RKO (cell line): ENCODE data around the gene BCDIN3D.
"Not testable (repeated sequence)": the region's sequence is repeated elsewhere in the genome, so short reads cannot be mapped to it uniquely, and the experiment has no call there.

Experiments used
- DNase-seq: peaks from one replicate; pipeline ENCODE4 v3.0.0-alpha.2; 2016; ENCODE audit warnings: low spot score

BCDIN3D gene

DNA sequence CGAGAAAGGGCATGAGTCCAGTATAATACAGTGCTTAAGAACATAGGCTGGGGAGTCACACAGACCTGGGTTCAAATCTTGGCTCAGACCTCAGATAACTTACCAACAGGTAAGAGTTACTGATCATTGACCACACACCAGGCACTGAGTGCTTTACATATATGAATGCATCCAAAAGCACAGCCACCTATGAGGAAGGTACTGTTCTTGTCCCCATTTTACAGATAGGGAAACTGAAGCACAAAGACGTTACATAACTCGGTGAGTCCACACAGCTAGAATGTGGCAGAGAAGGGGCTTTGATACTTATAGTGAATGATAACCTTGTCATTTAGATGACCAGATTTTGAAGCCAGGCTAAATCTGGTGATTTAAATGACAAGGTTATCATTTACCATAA, 33.2 kb upstream of the BCDIN3D start:
- no peak for DNase-seq

DNA sequence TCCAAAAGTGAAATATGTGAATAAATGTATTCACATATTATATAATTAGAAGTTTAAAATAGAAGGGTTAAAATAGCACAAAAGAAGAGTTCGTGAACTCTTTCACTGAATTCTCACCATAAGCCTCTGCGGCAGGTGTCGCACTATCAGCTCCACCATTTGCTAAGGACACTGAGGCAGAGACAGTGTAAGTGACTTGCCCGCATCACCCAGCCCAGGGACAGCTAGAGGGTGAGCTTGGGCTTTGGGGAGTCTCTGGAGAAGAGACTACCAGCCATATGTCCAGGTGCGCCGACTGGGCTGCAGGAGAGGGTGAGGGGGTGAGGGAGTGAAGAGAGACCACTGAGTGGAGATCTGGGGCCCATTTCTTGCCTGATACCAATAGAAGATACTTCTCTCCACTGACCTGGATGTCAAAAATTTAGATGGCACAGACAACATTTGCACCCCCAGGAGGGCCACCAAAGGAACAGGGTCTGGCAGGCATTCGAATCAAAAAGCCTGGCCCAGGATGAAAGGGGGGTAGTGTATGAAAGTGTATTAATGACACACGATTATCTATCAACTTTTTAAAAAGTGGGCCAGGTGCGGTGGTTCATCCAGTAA, 32.3 kb upstream of the BCDIN3D start:
- no peak for DNase-seq

DNA sequence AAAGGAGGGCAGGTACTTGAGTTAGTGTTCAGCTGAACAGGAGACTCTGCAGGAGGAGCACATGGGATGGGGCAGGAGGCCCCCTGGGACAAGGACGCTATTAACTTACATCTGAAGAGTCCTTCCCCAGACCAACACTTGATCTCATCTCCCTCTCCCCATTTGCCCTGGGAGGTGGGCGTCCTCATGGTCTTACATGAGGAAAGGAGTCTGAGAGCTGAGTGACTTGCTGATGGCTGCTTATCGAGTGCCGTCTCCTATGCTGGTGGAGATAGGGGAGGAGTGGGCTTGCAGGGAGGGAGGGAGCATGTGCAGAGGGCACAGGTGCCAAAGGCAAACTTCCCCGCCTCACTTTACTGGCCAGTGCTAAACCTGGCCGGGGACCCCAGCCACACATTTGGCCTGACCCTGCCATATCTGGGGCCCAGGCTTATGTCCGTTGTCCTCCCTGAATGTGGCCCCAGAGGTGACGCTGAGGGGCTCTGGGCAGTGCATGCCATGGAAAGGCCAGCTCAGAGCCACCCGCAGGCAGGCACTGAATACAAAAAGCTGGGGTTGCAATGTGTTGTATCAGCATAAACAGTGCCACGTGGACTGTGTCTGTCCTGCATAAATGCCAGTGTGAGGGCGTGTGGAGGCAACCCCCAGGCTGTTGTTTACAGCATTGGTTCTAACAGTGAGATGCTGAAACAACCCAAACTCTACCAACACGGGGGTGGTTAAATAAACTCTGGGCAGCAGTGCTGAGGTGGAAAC, 31.4 kb upstream of the BCDIN3D start:
- no peak for DNase-seq

DNA sequence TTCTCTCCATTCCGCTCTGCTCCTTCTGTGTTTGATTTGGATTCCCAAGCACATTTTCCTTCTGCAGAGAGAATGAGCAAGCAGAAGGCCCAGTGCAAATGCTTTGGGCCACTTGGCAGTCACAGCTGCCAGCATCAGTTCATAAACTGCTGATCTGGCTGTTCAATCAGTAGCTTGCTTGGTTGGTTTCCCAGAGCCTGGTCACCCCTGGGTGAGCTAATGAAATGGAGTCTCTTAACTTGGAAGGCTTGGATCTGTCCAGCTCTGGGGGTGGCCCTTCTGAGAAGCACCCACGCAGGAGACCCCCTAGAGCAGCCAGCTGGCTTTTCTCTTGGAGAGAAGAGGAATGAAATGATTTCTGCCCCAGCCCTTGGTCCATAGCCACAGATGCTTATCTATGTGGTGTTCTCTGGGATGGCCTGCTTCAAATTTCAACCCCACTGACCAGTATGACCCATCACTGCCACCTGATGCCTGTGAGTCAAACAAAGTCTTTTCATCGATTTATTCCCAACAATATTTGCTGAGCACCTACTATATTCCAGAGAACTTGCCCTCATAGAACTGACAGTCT, 30.5 kb upstream of the BCDIN3D start:
- no peak for DNase-seq

DNA sequence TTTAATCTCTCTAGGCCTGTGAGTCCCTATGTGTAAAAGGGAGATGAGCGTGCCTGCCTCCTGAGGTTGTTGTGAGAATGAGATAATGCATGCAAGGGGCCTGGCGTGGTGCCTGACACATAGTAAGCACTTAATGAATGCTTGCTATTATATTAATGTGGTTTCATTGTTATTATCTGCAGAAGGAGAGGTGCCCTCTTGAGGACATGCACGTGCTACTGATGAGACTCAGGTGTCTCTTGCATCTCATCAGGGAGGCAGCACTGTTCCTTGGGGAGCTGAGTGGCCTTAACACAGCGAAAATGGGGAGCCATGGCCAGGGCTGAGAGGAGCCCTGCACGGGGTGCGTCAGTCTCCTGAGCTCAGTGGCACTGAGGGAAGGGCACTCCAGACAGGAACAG, 29.9 kb upstream of the BCDIN3D start:
- no peak for DNase-seq

DNA sequence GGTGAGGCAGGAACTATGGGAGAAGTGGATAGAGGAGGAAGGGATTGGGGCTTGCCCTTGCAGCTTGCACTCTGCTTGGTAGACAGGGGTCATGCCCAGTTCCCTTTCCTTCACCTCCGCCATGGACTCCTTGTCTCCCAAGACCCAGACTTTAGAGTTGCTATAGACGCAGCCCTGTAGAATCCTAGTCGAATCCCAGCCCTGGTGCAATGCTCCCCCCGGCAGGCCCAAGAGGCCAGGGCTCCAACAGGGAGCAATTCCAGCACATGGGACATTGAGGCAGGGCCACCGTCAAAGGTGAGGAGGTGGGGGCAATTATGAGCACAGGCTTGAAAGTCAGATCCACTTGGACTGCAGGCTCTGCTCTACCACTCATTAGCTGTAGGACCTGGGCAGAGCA, 29.5 kb upstream of the BCDIN3D start:
- no peak for DNase-seq

DNA sequence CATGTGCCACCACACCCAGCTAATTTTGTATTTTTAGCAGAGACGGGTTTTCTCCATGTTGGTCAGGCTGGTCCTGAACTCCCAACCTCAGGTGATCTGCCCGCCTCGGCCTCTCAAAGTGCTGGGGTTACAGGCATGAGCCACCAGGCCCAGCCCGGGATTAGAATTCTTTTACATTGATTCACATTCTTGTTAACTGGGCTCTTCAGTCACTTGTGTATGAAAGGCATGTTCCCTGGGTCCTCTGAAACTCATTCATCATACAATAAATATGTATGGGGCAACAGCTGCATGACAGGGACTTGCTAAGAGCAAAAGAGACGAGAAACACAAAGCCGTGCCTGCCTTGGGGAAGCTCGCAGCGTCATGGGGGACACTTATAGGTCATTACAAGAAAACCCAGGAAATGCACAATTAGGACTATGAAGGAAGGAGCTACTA, 28.9 kb upstream of the BCDIN3D start:
- not testable (repeated sequence) for DNase-seq

DNA sequence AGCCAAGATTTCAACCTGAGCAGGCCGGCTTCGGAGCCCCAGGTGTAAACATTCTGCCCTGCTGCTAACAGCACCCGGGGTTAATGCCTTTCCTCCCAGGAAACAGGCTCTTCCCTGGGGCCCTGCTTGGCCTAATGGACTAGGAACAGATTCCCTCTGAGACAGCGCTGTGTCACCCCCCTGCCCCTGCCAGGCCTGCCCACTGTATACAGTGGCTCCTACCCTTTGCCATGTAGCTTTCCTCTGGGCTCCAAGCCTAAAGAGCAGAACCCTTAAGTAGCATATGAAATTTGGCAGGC, 28.3 kb upstream of the BCDIN3D start:
- DNase-seq, result no peak

DNA sequence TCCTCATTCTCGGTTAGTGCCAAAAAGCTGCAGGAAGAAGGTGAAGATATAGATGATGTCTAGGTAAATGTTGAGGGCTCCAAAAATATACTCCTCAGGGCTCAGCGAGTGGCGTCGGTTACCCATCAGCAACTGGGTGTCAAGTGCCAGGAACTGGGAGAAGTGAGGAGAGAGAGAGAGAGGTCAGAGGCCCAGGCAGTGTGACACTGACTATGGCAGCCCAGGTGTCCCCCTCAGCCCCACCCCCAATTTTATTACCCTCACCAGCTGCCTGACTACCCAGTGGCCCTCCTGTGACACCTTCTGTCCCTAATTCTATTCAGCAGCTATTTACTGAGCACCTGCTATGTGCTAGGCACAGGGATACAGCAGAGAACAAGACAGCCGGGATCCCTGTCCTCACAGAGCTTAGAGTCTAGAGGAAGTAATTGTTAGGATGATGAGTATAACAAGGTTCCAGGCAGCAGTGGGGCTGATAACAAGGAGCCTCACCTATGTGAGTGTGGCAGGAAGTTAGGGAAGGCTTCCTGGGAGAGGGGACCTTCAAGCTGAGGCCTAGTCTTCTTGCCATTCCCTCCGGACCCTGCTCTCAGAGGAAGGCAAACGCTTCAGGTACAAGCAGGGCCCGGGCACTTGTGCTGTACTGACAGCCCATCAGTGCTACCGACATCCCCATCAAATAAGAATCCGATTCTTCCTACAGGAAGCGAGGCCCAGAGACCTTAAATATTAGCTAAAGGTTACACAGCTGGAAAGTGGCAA, 27.8 kb upstream of the BCDIN3D start:
- no peak for DNase-seq

DNA sequence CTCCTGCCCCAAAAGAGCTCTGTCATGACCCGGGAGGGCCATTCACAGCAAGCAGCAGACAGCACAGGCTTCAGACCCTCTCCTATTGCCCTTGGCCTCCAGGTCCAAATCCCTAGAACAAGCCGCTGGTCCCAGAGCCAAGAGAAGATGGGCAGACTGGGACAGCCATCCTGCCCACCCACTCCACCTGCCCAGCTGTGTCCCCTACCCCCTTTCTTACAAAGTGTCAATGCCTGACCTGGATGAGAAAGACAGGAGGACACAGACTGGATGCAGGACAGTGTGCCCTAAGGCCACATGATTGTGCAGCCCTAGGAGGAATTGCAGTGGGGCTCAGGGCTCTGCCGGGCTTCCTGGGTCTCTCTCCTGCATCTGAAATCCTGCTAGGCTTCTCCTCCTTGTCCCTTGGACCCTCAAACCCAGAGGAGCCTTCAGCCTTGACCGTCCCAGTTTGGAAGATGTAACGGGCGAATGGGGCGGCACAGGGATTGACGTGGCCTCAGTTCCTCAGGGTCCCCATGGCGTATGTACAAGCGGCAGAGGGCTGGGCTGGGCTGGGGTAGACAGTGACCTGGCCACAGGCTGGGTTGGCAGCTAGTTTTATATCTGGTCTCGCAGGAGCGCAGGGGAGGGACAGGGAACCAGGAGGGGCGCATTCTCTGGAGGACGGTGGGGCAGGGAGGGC, 27.1 kb upstream of the BCDIN3D start:
- DNase-seq, result no peak

DNA sequence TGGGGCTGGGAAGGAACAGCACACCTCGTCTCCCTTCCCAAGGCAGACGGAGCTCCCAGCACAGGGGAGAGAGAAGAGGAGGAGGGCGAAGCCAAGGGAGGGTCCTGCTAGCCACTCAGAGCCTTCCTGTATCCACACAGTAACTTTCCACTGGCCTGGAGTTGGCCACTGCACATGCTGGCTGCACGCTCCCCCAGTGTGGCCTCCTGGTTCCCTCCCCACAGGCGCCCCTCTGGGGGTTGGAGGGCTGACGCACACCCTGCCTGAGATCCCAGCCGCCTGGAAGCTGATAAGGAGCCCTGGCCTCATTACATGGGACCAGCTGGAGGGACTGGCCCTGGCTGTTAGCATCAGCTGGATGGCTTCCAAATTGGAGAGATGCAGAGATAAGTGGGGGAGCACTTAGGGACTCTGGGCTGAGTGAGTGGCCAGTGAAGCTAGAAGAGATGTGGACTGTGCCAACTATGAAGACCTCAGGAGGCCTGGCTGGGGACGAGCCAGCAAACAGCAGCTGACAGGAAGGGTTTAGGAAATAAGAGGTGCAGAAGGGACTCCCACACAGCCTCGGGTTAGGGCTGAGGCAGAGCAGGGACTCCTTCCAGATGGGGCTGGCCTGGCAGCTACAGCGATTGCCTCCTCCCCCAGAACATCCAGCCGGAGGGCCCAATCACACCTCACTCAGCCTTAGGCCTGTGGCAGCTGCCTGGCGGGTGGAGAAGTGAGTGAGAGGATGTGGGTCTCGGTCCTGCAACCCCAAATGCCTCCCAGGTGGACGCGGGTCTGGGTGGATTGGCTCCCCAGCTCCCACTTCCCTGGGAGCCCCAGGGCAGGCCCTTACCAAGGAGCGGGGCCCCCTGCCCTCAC, 26.3 kb upstream of the BCDIN3D start:
- no peak for DNase-seq

DNA sequence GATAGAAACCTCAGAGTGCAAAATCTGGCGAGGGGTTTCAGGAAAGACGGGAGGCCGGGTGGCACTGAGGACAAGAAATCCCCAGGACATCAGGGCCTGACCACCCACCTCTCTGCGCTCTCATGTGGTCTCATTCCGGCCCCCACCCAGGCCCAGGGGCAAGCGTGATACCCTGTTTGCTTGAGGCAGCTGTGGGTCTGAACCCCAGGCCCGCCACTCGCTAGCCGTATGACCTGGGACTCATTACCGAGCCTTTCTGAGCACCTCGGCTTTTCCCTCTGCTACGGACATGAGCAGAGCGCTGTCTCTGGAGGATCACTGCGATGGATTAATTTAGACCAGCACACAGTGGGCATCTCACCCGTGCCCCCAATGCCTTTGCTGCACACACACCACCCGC, 25.5 kb upstream of the BCDIN3D start:
- DNase-seq, result no peak

DNA sequence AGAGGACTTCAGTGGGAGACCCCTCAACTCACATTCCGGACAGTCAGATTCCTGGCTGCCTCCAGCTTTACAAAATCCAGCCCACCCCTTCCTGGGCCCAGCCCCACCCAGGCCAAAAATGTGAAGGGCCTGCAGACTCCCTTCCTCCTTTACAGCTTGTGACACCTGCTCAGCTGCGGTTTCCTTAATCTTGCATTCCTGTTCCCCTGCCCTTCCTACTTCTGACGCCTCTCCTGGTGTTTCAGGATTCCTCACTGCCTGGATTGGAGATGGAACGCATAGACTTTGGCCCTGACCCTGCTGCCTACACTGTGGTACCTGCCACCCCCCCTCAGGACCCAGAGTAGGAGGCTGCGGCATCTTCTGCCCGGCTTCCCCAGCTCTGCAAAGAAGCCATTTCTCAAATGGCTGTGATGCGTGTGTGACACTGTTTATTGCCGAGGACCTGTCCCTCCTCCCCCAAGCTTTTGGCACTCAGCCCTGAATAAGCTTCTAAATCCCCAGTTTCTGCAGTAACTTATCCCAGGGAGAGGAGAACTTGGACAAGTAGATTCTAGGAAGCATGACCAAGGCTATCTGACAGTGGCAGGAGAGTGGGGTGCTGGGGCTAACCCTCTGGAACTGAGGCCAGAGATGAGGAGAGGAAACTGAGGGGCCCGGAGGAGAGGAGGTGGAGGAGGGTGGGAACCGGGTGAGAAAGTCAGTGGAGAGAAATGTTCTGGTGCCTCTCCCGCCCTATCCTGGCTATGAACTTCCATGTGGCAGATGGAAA, 24.9 kb upstream of the BCDIN3D start:
- no peak for DNase-seq

DNA sequence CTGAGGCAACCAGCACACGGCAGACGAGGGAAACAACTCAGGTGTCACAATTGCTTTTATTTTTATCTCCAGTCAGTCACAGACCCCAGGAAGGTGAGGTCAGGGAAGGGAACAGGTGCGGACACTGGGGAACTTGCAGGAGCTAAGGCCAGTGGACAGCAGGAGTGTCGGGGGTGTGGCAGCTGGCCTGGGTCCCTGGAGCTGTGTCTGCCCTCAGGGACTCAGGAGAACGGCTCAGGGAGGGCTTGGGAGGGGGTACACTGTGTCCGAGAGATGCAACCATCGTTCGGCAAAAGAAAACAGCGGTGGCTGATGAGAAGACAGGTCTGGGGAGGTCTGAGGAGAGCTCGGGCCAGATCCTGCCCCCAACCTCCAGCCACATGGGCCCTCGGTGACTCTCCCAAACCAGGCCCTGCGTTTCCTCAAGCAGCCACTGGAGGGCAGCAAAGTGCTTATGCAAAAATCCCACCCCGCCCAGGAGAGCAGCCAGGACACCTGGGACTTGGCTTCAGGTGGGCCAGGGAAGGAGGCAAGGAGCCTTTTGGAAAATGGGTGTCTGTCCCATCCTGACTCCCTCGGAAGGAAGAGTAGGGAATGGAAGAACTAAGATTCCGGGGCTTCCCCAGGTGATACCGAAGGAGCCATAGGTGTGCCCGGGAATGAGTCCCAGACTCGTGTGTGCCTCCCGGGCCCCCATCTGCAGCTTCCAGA, 24.1 kb upstream of the BCDIN3D start:
- peak; percentile 55 for DNase-seq

DNA sequence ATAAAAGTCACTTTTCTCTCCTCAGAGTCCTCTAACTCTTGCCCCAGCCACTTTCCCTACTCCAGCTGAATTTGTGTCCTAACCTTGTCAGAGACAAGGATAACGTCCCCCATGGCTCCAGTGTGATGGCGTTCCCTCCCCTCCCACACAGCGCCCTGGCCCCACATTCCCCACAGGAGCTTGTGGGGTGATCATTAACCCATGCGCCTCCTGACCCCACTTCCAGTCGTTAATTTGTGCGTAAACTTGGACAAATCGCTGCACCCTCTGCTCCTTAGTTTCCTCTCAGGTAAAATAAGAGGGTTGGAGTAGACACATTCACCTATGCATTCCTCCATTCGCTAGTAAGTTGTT, 22.9 kb upstream of the BCDIN3D start:
- DNase-seq, result no peak

DNA sequence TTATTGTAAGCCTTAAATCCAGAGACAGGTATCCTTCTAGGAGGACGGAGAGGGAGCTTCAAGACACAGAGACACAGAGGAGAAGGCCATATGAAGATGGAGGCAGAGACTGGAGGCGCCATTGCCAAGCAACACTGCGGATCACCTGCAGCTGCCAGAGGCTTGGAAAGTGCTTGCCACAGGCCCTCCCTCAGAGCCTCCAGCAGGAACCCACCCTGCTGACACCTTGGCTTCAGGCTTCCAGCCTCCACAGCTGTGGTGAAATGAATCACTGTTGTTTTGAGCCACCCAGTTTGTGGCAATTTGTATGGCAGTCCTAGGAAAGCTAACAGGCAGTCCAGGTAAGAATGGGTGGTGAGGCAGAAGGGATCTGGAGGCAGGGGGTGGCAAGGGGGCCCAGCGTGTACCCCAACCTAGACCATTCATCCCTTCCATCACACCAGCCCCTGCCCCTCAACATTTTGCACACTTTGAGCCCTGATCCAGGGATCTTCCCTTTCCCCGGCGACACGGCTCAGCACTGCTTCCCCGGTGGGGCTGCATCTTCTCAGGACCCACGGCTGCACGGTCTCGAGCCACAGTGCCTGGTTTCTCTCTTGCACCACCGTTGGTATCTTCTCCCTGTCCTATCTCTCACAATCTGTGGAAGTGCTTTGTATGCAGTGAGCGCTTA, 22.3 kb upstream of the BCDIN3D start:
- no peak for DNase-seq

DNA sequence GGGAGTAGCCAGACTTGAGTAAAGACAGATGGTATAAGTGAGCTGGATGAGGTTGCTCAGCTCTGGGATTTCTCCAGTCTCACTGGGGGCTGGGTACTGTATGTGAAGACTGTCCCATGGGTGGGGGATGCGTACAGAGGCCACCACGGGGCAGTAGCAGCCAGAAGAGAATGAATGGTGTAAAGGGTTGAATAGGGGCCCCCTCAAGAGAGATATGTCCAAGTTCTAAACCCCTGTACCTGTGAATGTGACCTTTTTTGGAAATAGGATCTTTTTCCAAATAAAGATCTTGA, 21.8 kb upstream of the BCDIN3D start:
- DNase-seq, result no peak

DNA sequence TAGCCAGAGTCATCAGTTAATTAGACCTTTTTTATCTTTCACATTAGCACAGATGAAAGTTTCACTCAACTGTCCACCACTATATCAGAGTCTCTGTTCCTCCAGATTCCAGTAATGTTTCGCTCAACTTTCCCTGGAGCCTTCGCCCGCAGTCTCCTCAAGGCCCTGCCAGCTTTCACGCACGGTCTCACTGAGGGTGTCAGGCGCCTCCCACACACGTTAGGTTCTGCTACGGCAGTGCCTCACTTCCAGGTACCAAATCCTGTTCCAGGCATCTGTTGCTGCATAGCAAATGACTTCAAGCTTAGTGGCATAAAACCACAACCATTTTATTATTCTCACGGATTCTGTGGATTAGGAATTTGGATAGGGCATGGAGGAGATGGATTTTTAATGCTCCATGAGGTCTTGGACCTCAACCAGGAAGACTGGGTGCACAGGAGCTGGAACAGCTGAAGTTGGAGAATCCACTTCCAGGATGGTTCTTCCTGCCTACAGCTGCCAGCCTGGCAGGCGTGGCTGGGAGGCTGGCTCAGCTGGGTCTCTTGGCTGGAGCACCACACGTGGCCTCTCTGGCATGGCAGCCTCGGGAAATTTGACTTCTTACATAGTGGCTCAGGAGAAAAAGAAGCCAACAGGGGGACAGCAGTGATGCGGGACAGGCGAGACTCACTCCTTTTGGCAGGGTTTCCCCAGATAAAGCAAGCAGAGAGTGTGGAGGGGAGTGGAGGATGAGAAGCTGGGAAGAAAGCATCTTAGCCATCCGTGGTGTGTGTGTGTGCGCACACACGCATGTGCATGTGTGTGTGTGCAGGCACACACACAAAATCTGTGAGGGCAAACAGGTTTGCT, 21.3 kb upstream of the BCDIN3D start:
- DNase-seq, result no peak

DNA sequence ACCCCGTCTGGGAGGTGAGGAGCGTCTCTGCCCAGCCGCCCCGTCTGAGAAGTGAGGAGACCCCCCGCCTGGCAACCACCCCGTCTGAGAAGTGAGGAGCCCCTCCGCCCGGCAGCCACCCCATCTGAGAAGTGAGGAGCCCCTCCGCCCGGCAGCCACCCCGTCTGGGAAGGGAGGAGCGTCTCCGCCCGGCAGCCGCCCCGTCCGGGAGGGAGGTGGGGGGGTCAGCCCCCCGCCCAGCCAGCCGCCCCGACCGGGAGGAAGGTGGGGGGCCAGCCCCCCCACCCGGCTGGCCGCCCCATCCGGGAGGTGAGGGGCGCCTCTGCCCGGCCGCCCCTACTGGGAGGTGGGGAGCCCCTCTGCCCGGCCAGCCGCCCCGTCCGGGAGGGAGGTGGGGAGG, 18.0 kb upstream of the BCDIN3D start:
- not testable (repeated sequence) for DNase-seq
